ENCODE results near the gene TCEA3. TPM values are rescaled to one million over a fixed set of nuclear protein-coding genes. Genes with fewer than 3 reads are reported as not detected.

Gene TCEA3
- total and polyA plus RNA-seq, 4 experiments from 2014 or later, result 22.7 to 30.8 (median 28.3) TPM

DNA sequence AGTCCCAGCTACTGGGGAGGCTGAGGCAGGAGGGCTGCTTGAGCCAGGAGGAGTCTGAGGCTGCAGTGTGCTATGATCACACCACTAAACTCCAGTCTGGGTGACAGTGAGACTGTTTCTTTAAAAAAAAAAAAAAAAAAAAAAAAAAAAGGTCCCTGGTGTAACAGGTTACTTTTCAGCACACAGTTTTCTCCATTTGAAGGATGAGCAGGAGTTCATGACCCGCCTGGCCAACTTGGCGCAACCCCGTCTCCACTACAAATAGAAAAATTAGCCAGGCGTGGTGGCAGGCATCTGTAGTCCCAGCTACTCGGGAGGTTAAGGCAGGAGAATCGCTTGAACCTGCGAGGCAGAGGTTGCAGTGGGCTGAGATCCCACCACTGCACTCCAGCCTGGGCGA, 92.8 kb downstream of the TCEA3 start:
- POLR2A ChIA-PET (ENCODE audit: partially characterized antibody), result interaction anchor here (1.0 kb wide), 1 partner anchor 12 kb away, joined by 3 read pairs; the partner anchor contains the start of gene HNRNPR

More for the DNA sequence above, 92.8 kb downstream of the TCEA3 start:
- Histone ChIP-seq H3K36me3 (ENCODE audit: insufficient read depth, low read length) (peaks cover 44% of the 10 kb centered on the region), H3K27me3 (ENCODE audit: insufficient read depth, low read length) (no peaks in the 10 kb centered on the region), H3K27ac (ENCODE audit: low read depth, low read length) (no peak overlapping the region), H3K4me1 (ENCODE audit: insufficient read depth, low read length) (no peaks in the 10 kb centered on the region), H3K9me3 (ENCODE audit: control insufficient read depth in 1 of 2, low read length in 2 of 2) (no peaks in the 10 kb centered on the region), H3K4me3 (ENCODE audit: low read length in 2 of 2) (no peak overlapping the region)
- Mint-ChIP-seq H3K9me3 (no peaks in the 10 kb centered on the region), H3K27ac (peak overlapping the region in 2 of 7 donors; percentile 35 to 37), H3K36me3 (peaks cover 48 to 68% of the 10 kb centered on the region in 2 donors), H3K27me3 (no peaks in the 10 kb centered on the region), H3K4me1 (peaks cover 22 to 33% (median 27%) of the 10 kb centered on the region in 4 donors), H3K4me3 (no peak overlapping the region)
- intact Hi-C loops (cut with micrococcal nuclease), result no loop called here
- CTCF ChIA-PET (ENCODE audit: partially characterized antibody), result no interaction called here
- no peak for DNase-seq

Other genes starting within 250 kb of the TCEA3 start
- gene HTR1D, start 207.2 kb downstream of the TCEA3 start, total RNA-seq, result not detected
- gene HTR1D, start 207.2 kb downstream of the TCEA3 start, polyA plus RNA-seq, result not detected
- gene HNRNPR, start 80.5 kb downstream of the TCEA3 start, total RNA-seq, result 100 to 1,000 TPM; 115 to 124 TPM
- 100 to 1,000 TPM; 181 to 194 TPM for gene HNRNPR, start 80.5 kb downstream of the TCEA3 start, polyA plus RNA-seq
- gene ZNF436, start 54.9 kb downstream of the TCEA3 start, total RNA-seq, result 10 to 100 TPM; 11.0 to 11.9 TPM
- 1 to 10 TPM; 1.7 to 3.5 TPM for gene ZNF436, start 54.9 kb downstream of the TCEA3 start, polyA plus RNA-seq
- 1 to 10 TPM; 1.2 to 1.4 TPM for gene ASAP3, start 59.4 kb upstream of the TCEA3 start, total RNA-seq
- gene ASAP3, start 59.4 kb upstream of the TCEA3 start, polyA plus RNA-seq, result 1 to 10 TPM in 1 of 2 donors, under 1 TPM in 1; 0.73 to 1.4 TPM
- gene E2F2, start 106.5 kb upstream of the TCEA3 start, total RNA-seq, result 1 to 10 TPM; 1.1 to 1.2 TPM
- gene E2F2, start 106.5 kb upstream of the TCEA3 start, polyA plus RNA-seq, result 1 to 10 TPM in 1 of 2 donors, under 1 TPM in 1; 0.69 to 1.1 TPM
- 10 to 100 TPM; 89.6 to 98.0 TPM for gene ID3, start 134.8 kb upstream of the TCEA3 start, total RNA-seq
- gene ID3, start 134.8 kb upstream of the TCEA3 start, polyA plus RNA-seq, result 10 to 100 TPM in 1 of 2 donors, 1 to 10 TPM in 1; 8.9 to 20.1 TPM